Measurements from ENCODE around the gene TUBB4B.

- TF ChIP-seq CTCF (conservative IDR thresholded peaks at IDR 0.05; ENCODE audit: low read depth in 2 of 2) (no peak), EZH2 (IDR thresholded peaks at IDR 0.05; ENCODE audit: low read depth, unreplicated experiment) (no peak), REST (IDR thresholded peaks at IDR 0.05; ENCODE audit: unreplicated experiment) (no peak), POLR2AphosphoS5 (IDR thresholded peaks at IDR 0.05; ENCODE audit: low read depth) (no peak)
Observed at GRCh38 chr9:137191691-137192447, 49.2 kb upstream of the TUBB4B start.

Data from GM23338 (cell line).